ENCODE data around the gene SVEP1. TPM values are rescaled to one million over a fixed set of nuclear protein-coding genes. Genes with fewer than 3 reads are reported as not detected.

Gene SVEP1
- polyA plus RNA-seq, 1 of the 3 experiments (the other 2 are of a cell fraction): 0.10 TPM

GRCh38 chr9:110330484-110331105, 248.9 kb downstream of the SVEP1 start:
- H3K9ac ChIP-seq: no peak overlapping the region
- ChIA-PET POLR2A (interaction anchor here (0.6 kb wide), 1 partner anchor 1505 kb away, joined by 3 read pairs; no protein-coding TSS in a partner anchor), CTCF (no interaction called here)
- 65% methylated on average over 1 of the region's 1 CpG for WGBS (ENCODE audit: low lambda C conversion rate)
- H3K4me1 ChIP-seq (ENCODE audit: control insufficient read depth in 1 of 2, insufficient read depth in 2 of 2, low read depth in 1 of 2, low read length in 1 of 2): no peaks in the 10 kb centered on the region
- no peak for DNase-seq
- H4K20me1 ChIP-seq (ENCODE audit: insufficient read depth): no peaks in the 10 kb centered on the region
- H3K36me3 ChIP-seq (replicated peaks in 1 of 2; ENCODE audit: control insufficient read depth in 1 of 2, insufficient read depth in 2 of 2, low read length in 1 of 2): no peaks in the 10 kb centered on the region
- H3K27me3 ChIP-seq (ENCODE audit: insufficient read depth): no peaks in the 10 kb centered on the region
- H3K9me2 ChIP-seq: no peaks in the 10 kb centered on the region
- H3F3A ChIP-seq (replicated peaks; ENCODE audit: insufficient read depth): no peaks in the 10 kb centered on the region
- H3K27ac ChIP-seq (ENCODE audit: low read depth in 2 of 2, low read length in 1 of 2): no peak overlapping the region
- H3K4me3 ChIP-seq (ENCODE audit: low read depth in 2 of 2, low read length in 1 of 2): no peak overlapping the region
- H3K79me2 ChIP-seq (ENCODE audit: insufficient read depth): no peaks in the 10 kb centered on the region
- TF ChIP-seq MXI1 (IDR thresholded peaks at IDR 0.05; ENCODE audit: low read depth, low read length) (no peak), JUND (IDR thresholded peaks at IDR 0.05) (no peak), SIN3A (IDR thresholded peaks at IDR 0.05; ENCODE audit: borderline replicate concordance, low read depth, low read length) (no peak), EZH2phosphoT487 (IDR thresholded peaks at IDR 0.05; ENCODE audit: borderline replicate concordance, low read depth) (no peak), TEAD4 (IDR thresholded peaks at IDR 0.05; ENCODE audit: borderline replicate concordance, insufficient read depth) (no peak), POLR2AphosphoS5 (IDR thresholded peaks at IDR 0.05; ENCODE audit: low read depth, low read length) (no peak), NFIC (IDR thresholded peaks at IDR 0.05; ENCODE audit: borderline replicate concordance) (no peak)
- no peaks in the 10 kb centered on the region for H3K9me3 ChIP-seq
- no peak overlapping the region for H2AFZ ChIP-seq (ENCODE audit: low read depth)
- H3K4me2 ChIP-seq: no peak overlapping the region

GRCh38 chr9:110329639-110330230, 249.8 kb downstream of the SVEP1 start:
- WGBS (ENCODE audit: low lambda C conversion rate): 66% methylated on average over 5 of the region's 5 CpGs
- no peak overlapping the region for H3K4me3 ChIP-seq (ENCODE audit: low read depth in 2 of 2, low read length in 1 of 2)
- POLR2A ChIA-PET: no interaction called here
- H3K9me3 ChIP-seq: no peaks in the 10 kb centered on the region
- CTCF ChIA-PET: interaction anchor here (0.8 kb wide), 1 partner anchor 13 kb away, joined by 3 read pairs; no protein-coding TSS in a partner anchor
- no peak overlapping the region for H3K4me2 ChIP-seq
- no peaks in the 10 kb centered on the region for H4K20me1 ChIP-seq (ENCODE audit: insufficient read depth)
- H3K9me2 ChIP-seq: no peaks in the 10 kb centered on the region
- TF ChIP-seq CHD2 (IDR thresholded peaks at IDR 0.05; ENCODE audit: low read length, partially characterized antibody): no peak
- no peak for TF ChIP-seq TAF1 (IDR thresholded peaks at IDR 0.05; ENCODE audit: borderline replicate concordance, low read depth, low read length)
- TF ChIP-seq TEAD4 (IDR thresholded peaks at IDR 0.05; ENCODE audit: borderline replicate concordance, insufficient read depth): no peak
- no peak for TF ChIP-seq FOSL2 (IDR thresholded peaks at IDR 0.05; ENCODE audit: borderline replicate concordance, low read depth)
- no peak for TF ChIP-seq FOXM1 (IDR thresholded peaks at IDR 0.05; ENCODE audit: low read depth)
- no peak for TF ChIP-seq EZH2phosphoT487 (IDR thresholded peaks at IDR 0.05; ENCODE audit: borderline replicate concordance, low read depth)
- H2AFZ ChIP-seq (ENCODE audit: low read depth): no peak overlapping the region
- no peaks in the 10 kb centered on the region for H3K79me2 ChIP-seq (ENCODE audit: insufficient read depth)
- H3F3A ChIP-seq (replicated peaks; ENCODE audit: insufficient read depth): no peaks in the 10 kb centered on the region
- H3K36me3 ChIP-seq (replicated peaks in 1 of 2; ENCODE audit: control insufficient read depth in 1 of 2, insufficient read depth in 2 of 2, low read length in 1 of 2): no peaks in the 10 kb centered on the region
- H3K27ac ChIP-seq (ENCODE audit: low read depth in 2 of 2, low read length in 1 of 2): no peak overlapping the region
- no peaks in the 10 kb centered on the region for H3K27me3 ChIP-seq (ENCODE audit: insufficient read depth)
- no peaks in the 10 kb centered on the region for H3K4me1 ChIP-seq (ENCODE audit: control insufficient read depth in 1 of 2, insufficient read depth in 2 of 2, low read depth in 1 of 2, low read length in 1 of 2)
- DNase-seq: no peak
- H3K9ac ChIP-seq: no peak overlapping the region

DNA sequence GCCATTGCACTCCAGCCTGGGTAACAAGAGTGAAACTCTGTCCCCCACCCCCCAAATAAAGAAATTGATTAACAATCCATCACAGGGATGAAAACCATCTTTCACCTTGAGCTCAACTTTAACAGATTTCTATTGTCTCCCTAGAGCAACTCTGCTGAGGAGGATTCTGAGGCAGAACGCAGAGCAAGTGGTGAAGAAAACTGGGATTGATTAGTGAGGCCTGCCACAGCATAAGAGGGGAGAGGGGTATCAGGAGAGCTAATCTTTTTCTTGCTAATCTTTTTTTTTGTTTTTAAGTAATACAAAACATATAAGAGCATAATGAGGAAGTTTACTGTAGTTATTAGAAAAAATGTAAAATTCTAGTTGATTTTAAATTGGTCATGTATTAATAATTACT, 250.8 kb downstream of the SVEP1 start:
- H3K4me2 ChIP-seq: no peak overlapping the region
- WGBS (ENCODE audit: low lambda C conversion rate): 62% methylated on average over 1 of the region's 1 CpG
- H3K4me1 ChIP-seq (ENCODE audit: control insufficient read depth in 1 of 2, insufficient read depth in 2 of 2, low read depth in 1 of 2, low read length in 1 of 2): no peaks in the 10 kb centered on the region
- H3K27ac ChIP-seq (ENCODE audit: low read depth in 2 of 2, low read length in 1 of 2): no peak overlapping the region
- H2AFZ ChIP-seq (ENCODE audit: low read depth): no peak overlapping the region
- no peaks in the 10 kb centered on the region for H3K27me3 ChIP-seq (ENCODE audit: insufficient read depth)
- POLR2A ChIA-PET: no interaction called here
- H3K9ac ChIP-seq: no peak overlapping the region
- DNase-seq: no peak
- no peaks in the 10 kb centered on the region for H3K79me2 ChIP-seq (ENCODE audit: insufficient read depth)
- H3K9me2 ChIP-seq: no peaks in the 10 kb centered on the region
- H4K20me1 ChIP-seq (ENCODE audit: insufficient read depth): no peaks in the 10 kb centered on the region
- H3K9me3 ChIP-seq: no peaks in the 10 kb centered on the region
- no peaks in the 10 kb centered on the region for H3F3A ChIP-seq (replicated peaks; ENCODE audit: insufficient read depth)
- no peak overlapping the region for H3K4me3 ChIP-seq (ENCODE audit: low read depth in 2 of 2, low read length in 1 of 2)
- CTCF ChIA-PET: interaction anchor here (0.7 kb wide), 1 partner anchor 12 kb away, joined by 3 read pairs; no protein-coding TSS in a partner anchor
- no peaks in the 10 kb centered on the region for H3K36me3 ChIP-seq (replicated peaks in 1 of 2; ENCODE audit: control insufficient read depth in 1 of 2, insufficient read depth in 2 of 2, low read length in 1 of 2)
- no peak for TF ChIP-seq EP300 (IDR thresholded peaks at IDR 0.05; ENCODE audit: borderline replicate concordance in 1 of 2, low read depth in 1 of 2, low read length in 1 of 2)
- TF ChIP-seq GABPA (IDR thresholded peaks at IDR 0.05; ENCODE audit: low read depth): no peak
- no peak for TF ChIP-seq RAD21 (IDR thresholded peaks at IDR 0.05; ENCODE audit: low read length)
- TF ChIP-seq JUND (IDR thresholded peaks at IDR 0.05): no peak
- TF ChIP-seq NRF1 (IDR thresholded peaks at IDR 0.05; ENCODE audit: low read depth, low read length): no peak
- no peak for TF ChIP-seq IRF3 (IDR thresholded peaks at IDR 0.05; ENCODE audit: low read depth, low read length)
- TF ChIP-seq, protein P1, sequence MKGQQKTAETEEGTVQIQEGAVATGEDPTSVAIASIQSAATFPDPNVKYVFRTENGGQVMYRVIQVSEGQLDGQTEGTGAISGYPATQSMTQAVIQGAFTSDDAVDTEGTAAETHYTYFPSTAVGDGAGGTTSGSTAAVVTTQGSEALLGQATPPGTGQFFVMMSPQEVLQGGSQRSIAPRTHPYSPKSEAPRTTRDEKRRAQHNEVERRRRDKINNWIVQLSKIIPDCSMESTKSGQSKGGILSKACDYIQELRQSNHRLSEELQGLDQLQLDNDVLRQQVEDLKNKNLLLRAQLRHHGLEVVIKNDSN (IDR thresholded peaks at IDR 0.05; ENCODE audit: borderline replicate concordance, low read depth): no peak
- TF ChIP-seq, protein P2, sequence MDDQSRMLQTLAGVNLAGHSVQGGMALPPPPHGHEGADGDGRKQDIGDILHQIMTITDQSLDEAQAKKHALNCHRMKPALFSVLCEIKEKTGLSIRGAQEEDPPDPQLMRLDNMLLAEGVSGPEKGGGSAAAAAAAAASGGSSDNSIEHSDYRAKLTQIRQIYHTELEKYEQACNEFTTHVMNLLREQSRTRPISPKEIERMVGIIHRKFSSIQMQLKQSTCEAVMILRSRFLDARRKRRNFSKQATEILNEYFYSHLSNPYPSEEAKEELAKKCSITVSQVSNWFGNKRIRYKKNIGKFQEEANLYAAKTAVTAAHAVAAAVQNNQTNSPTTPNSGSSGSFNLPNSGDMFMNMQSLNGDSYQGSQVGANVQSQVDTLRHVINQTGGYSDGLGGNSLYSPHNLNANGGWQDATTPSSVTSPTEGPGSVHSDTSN (IDR thresholded peaks at IDR 0.05): no peak
- TF ChIP-seq, protein P3, sequence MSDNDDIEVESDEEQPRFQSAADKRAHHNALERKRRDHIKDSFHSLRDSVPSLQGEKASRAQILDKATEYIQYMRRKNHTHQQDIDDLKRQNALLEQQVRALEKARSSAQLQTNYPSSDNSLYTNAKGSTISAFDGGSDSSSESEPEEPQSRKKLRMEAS (IDR thresholded peaks at IDR 0.05; ENCODE audit: low read depth): no peak
- no peak for TF ChIP-seq POLR2AphosphoS5 (IDR thresholded peaks at IDR 0.05; ENCODE audit: low read depth, low read length)

Measured in SK-N-SH (cell line).